Epithelial cell of esophagus (primary cell): ENCODE data around the gene HSF4.

Source experiments
- DNase-seq: peaks from one replicate; pipeline ENCODE4 v3.0.0; 2010; ENCODE audit warnings: low read depth
- H3K4me3 ChIP-seq: 2 replicates; pipeline ENCODE4 v1.5.1; 2011; ENCODE audit warnings: mild to moderate bottlenecking, low read length, control low read depth
- TF ChIP-seq, protein P1 (sequence below): IDR thresholded peaks from 2 replicates; pipeline ENCODE4 v1.5.1; 2011; ENCODE audit warnings: low read depth, mild to moderate bottlenecking, low read length, control low read depth, inconsistent platforms; ENCODE audit not compliant: insufficient read depth; ENCODE audit errors: missing control alignments

HSF4 gene

DNA sequence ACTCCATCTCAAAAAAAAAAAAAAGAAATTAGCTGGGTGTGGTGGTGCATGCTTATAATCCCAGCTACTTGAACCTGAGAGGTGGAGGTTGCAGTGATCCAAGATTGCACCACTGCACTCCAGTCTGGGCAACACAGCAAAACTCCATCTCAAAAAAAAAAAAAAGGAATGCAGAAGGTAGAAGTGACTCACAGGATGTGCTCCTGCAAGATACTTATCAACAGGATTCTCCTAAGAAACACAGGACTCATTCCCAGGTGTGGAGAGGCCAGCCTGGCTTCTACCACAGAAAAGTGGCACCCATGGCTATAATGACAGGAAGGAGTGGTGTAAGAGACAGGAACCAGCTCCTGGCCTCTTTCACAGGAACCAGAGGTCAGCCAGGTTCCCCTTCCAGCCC is 48.2 kb downstream of the HSF4 start:
- TF ChIP-seq, protein P1, sequence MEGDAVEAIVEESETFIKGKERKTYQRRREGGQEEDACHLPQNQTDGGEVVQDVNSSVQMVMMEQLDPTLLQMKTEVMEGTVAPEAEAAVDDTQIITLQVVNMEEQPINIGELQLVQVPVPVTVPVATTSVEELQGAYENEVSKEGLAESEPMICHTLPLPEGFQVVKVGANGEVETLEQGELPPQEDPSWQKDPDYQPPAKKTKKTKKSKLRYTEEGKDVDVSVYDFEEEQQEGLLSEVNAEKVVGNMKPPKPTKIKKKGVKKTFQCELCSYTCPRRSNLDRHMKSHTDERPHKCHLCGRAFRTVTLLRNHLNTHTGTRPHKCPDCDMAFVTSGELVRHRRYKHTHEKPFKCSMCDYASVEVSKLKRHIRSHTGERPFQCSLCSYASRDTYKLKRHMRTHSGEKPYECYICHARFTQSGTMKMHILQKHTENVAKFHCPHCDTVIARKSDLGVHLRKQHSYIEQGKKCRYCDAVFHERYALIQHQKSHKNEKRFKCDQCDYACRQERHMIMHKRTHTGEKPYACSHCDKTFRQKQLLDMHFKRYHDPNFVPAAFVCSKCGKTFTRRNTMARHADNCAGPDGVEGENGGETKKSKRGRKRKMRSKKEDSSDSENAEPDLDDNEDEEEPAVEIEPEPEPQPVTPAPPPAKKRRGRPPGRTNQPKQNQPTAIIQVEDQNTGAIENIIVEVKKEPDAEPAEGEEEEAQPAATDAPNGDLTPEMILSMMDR = no peak
- H3K4me3 ChIP-seq = no peak overlapping the region

DNA sequence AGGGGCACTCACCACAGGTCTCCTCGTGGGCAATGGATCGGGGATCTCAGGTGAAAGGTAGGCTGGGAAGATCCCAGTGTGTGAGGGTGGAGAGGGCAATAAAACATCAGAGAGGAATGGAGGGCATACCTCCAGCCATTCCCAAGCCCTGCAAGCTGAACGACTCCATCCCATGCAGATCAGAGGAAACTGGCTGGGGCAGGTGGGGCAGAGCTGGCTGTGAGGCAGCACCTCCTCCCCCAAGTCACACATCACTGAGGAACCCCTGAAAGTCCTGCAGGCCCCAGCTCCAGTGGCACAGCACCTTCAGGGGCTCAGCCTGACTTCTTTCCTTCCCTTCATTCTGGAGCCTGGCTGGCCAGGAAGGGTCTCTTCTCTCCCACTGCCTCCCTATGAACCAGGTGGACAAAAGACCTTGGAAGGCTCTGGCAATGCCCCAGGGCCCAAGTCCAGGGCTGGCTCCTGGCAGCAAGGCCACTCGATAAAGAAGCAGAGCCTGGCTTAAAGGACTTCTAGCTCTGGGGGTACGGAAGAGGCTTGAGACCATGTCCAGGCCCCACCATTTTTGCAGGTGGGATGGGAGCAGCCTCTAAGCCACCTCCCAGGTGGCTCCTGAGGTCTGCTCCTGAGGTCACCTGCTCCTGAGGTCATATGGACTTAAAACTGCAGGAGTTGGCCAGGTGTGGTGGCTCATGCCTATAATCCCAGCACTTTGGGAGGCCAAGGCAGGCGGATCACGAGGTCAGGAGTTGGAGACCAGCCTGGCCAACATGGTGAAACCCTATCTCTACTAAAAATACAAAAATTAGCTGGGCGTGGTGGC is 48.9 kb downstream of the HSF4 start:
- TF ChIP-seq, protein P1 = no peak
- DNase-seq = no peak
- H3K4me3 ChIP-seq = no peak overlapping the region

More for the DNA sequence above, 48.2 kb downstream of the HSF4 start:
- peak; percentile 84 for DNase-seq

DNA sequence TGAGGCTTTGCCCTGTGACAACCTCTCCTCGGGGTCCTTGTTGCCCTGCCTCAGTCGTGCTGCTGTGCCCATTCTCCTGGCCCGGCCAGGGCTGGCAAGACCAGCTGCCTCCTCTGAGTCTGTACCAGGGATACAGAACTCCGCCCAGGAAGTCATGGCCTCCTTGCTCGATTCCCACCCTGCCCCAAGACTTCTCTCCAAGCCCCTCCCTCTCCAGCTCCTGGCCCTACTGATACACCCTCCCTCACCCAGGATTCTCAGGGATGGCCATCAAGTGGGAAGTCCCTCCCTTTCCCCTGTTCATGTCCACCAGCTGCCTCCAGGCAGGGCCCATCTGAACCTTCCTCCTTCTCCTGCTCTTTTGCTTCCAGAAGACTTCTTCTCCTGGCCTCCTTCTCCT is 51.2 kb downstream of the HSF4 start:
- no peak overlapping the region for H3K4me3 ChIP-seq
- DNase-seq = no peak

DNA sequence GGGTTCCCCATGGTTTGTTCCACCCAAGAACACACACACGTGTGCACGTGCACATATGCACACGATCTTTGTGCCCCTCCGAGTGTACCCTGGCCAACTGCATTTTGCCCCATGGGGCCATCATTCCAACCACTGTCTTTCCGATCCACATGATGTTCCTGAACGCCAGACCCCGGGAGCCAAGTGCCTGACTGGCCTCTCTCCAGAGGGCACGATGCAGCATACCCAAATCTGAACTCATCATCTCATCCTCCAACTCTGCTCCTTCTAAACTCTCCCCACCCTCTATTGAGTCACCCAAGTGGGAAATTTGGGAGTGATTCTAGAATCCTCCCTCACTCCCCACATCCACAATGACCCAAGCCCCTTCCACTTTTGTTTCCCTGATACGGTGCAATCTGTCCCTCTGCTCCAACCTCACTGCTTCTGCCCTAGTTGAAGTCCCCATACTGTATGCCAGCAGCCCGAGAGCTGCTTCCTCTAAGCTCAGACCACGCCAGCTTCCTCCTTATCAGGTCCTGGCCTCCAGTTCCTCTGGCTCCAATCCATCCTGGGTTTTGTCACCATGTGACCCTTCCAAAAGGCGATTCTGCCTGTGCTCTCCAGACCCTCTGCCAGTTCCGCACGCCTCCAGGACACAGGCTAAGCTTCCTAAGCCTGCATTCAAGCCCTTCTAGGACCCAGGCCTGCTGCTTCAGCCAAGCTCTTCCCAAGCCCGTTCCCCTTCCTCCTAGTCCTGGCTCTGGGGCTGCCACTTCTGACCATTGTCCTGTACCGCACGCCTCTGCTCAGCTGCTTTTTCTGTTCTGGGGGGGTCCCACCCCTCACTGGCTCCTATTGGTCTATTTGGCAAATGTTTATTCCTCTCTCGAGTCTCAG is 52.3 kb downstream of the HSF4 start:
- TF ChIP-seq, protein P1 = no peak
- DNase-seq = no peak
- H3K4me3 ChIP-seq = no peak overlapping the region

More for the DNA sequence above, 51.2 kb downstream of the HSF4 start:
- TF ChIP-seq, protein P1 = no peak
